ENCODE data around the gene SELENON.

DNA sequence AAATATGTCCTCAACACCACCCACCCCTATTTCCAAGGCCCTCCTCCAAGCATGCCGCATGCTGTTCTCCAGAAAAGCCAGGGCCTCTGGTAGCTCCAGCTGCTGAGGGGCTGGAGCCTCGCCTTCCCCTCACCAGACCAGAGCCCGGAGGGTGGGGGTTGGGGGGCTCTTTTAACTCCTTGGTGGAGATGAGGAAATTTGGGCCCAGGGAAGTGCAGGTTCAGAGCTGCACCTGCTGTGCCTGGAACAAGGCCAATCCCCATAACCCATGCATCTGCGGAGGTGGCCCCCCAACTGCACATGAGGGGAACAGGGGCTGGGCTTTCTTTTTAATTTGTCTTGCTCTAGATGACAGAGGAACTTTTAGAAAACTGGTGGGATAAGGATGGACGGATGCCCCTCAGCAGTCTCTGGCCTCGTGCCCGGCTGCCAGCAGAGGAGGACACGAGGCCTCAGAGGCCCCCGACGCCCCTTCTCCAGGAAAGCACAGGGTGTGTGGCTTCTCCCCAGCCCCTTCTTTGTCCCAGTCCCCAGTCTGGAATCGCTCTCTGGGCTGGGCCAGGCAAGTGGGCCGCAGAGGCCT is 550 bp upstream of the SELENON start:
- TF ChIP-seq CTCF (IDR thresholded peaks at IDR 0.05) (no peak), POLR2A (IDR thresholded peaks at IDR 0.05) (no peak)
